Measurements from ENCODE around the gene RPL7A.
"Not testable (repeated sequence)": the region's sequence is repeated elsewhere in the genome, so short reads cannot be mapped to it uniquely, and the experiment has no call there.

Gene RPL7A

DNA sequence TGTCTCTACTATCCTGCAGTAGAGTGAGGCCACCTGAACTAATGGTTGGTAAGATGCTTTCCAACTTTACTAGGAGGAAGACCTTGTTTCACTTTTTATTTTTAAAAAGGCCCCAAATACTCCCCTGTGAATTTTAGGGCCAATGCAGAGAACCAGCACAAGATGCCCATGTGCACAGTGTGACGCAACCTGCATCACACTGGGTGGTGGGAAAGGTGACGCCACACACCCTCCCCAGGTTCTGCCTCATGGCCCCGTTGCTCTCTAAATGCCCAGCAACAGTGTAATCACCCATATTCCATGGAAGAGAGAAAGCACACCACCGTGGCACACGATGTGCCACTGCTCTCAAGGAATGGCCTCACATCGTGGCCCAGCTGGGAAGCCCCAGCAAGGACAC, 21.4 kb downstream of the RPL7A start:
- peaks cover 19% of the 10 kb centered on the region for H3K36me3 ChIP-seq (ENCODE audit: insufficient read depth, low read length)
- H3K4me3 ChIP-seq (ENCODE audit: low read depth, low read length) = no peak overlapping the region
- H3K4me1 ChIP-seq (ENCODE audit: control insufficient read depth, insufficient read depth, low read length, unreplicated experiment) = peaks cover 48% of the 10 kb centered on the region
- no peak overlapping the region for H2AFZ ChIP-seq (ENCODE audit: low read length, unreplicated experiment)
- H3K79me2 ChIP-seq (ENCODE audit: control insufficient read depth, insufficient read depth, low read length, unreplicated experiment) = peaks cover 96% of the 10 kb centered on the region
- H3K27ac ChIP-seq (ENCODE audit: low read depth, low read length) = no peak overlapping the region
- H3K27me3 ChIP-seq (ENCODE audit: insufficient read depth, low read length) = no peaks in the 10 kb centered on the region

GRCh38 chr9:133369933-133370332, 21.9 kb downstream of the RPL7A start:
- Histone ChIP-seq H3K36me3 (ENCODE audit: insufficient read depth, low read length) (peaks cover 15% of the 10 kb centered on the region), H3K79me2 (ENCODE audit: control insufficient read depth, insufficient read depth, low read length, unreplicated experiment) (peaks cover 98% of the 10 kb centered on the region), H3K4me3 (ENCODE audit: low read depth, low read length) (no peak overlapping the region), H3K27me3 (ENCODE audit: insufficient read depth, low read length) (no peaks in the 10 kb centered on the region), H3K27ac (ENCODE audit: low read depth, low read length) (no peak overlapping the region), H2AFZ (ENCODE audit: low read length, unreplicated experiment) (no peak overlapping the region), H3K4me1 (ENCODE audit: control insufficient read depth, insufficient read depth, low read length, unreplicated experiment) (peaks cover 48% of the 10 kb centered on the region)

DNA sequence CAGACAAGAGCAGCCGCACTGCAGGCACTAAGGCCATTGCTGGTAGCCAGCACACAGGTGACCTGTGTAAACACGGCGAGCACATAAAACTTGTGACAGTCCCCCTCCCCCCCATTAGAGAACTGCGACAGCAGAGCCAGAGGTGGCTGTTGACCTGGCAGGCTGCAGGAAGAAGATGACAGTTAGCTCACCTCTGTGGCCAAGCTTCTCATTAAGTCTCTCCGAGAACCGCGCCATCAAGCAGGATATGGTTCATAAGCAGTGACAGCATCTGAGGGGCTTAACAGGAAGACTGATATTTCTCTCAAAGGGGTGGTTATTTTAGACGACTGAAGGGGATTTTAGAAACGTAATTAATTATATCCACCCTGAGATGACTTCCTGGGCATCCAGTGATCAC, 22.7 kb downstream of the RPL7A start:
- Histone ChIP-seq H3K36me3 (ENCODE audit: insufficient read depth, low read length) (peaks cover 13% of the 10 kb centered on the region), H3K79me2 (ENCODE audit: control insufficient read depth, insufficient read depth, low read length, unreplicated experiment) (peaks cover 99% of the 10 kb centered on the region), H3K4me3 (ENCODE audit: low read depth, low read length) (no peak overlapping the region), H3K27me3 (ENCODE audit: insufficient read depth, low read length) (no peaks in the 10 kb centered on the region), H3K27ac (ENCODE audit: low read depth, low read length) (no peak overlapping the region), H3K4me1 (ENCODE audit: control insufficient read depth, insufficient read depth, low read length, unreplicated experiment) (peaks cover 48% of the 10 kb centered on the region), H2AFZ (ENCODE audit: low read length, unreplicated experiment) (no peak overlapping the region)

DNA sequence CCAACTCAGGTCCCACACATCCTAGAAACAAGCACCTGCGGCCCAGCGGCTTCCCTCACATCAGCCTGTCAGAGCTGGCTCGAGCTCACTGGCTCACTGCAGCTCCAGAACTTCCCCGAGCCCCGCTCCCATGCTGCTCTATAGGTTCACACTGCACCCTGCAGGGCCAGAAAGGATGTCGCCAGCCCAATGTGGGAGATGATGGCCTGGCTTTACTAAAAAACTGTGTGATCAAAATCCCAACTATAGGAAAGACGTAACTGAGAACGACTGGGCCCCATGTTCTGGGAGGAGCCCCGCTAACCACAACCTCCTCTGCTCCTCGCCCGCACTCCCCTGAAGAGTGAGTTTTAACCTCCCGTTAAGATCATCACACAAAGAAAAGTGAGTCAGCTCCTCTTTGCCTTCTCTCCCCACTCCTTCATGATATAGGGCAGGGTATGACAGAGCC, 23.3 kb downstream of the RPL7A start:
- Histone ChIP-seq H2AFZ (ENCODE audit: low read length, unreplicated experiment) (no peak overlapping the region), H3K27me3 (ENCODE audit: insufficient read depth, low read length) (no peaks in the 10 kb centered on the region), H3K79me2 (ENCODE audit: control insufficient read depth, insufficient read depth, low read length, unreplicated experiment) (peaks cover 95% of the 10 kb centered on the region), H3K36me3 (ENCODE audit: insufficient read depth, low read length) (peaks cover 9% of the 10 kb centered on the region), H3K4me3 (ENCODE audit: low read depth, low read length) (no peak overlapping the region), H3K27ac (ENCODE audit: low read depth, low read length) (no peak overlapping the region), H3K4me1 (ENCODE audit: control insufficient read depth, insufficient read depth, low read length, unreplicated experiment) (peaks cover 48% of the 10 kb centered on the region)

DNA sequence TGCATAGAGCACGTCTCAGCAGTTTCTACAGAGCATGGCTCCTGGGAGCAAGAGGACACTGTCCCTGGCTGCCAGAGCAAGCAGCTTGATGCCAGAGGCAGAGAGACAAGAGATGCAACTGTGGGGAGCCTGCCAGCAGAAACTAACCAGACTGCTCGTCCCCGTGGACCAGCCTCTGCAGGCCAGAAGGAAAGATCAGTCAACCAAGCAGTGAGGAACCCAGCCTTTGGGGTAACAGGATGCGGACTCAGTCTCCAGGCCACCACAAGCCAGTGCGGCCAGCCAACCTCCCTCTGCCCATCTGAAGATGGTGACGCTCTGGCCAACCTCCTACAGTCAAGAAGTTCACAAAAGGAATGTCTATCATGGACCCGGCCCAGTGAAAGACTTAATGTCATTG, 24.1 kb downstream of the RPL7A start:
- H3K79me2 ChIP-seq (ENCODE audit: control insufficient read depth, insufficient read depth, low read length, unreplicated experiment) = peaks cover 91% of the 10 kb centered on the region
- H3K27me3 ChIP-seq (ENCODE audit: insufficient read depth, low read length) = no peaks in the 10 kb centered on the region
- H2AFZ ChIP-seq (ENCODE audit: low read length, unreplicated experiment) = no peak overlapping the region
- H3K4me3 ChIP-seq (ENCODE audit: low read depth, low read length) = no peak overlapping the region
- H3K4me1 ChIP-seq (ENCODE audit: control insufficient read depth, insufficient read depth, low read length, unreplicated experiment) = peaks cover 48% of the 10 kb centered on the region
- H3K27ac ChIP-seq (ENCODE audit: low read depth, low read length) = no peak overlapping the region
- peaks cover under 1% of the 10 kb centered on the region for H3K36me3 ChIP-seq (ENCODE audit: insufficient read depth, low read length)

DNA sequence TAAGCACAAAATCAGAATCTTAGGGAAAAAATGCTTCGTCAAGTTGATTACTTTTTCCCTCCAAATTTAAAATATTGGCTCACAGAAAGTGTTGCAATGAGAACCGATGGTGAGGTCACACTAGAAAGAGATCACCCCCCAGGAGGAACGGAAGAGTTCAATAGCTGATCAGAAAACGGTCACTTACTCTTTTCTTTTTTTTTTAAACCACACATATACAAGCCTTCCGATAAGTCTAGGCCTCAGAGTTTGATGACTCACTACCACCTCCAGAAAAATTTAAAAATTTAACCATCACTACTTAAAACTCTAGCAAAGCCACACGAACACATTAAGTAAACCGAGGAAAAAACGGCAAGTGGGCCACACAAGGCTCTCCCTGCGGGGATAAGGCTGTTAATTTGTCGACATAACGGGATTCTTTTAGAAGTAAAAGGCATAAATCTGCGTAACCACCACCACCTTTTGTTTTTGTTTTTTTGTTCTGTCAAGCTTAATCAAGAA, 26.6 kb downstream of the RPL7A start:
- Histone ChIP-seq H3K27ac (ENCODE audit: low read depth, low read length) (peak overlapping the region; percentile 90), H3K36me3 (ENCODE audit: insufficient read depth, low read length) (no peaks in the 10 kb centered on the region; the same call in 1 of the 2 replicates), H3K27me3 (ENCODE audit: insufficient read depth, low read length) (no peaks in the 10 kb centered on the region), H3K4me3 (ENCODE audit: low read depth, low read length) (peak overlapping the region; percentile 85), H3K4me1 (ENCODE audit: control insufficient read depth, insufficient read depth, low read length, unreplicated experiment) (peaks cover 34% of the 10 kb centered on the region), H3K79me2 (ENCODE audit: control insufficient read depth, insufficient read depth, low read length, unreplicated experiment) (peaks cover 66% of the 10 kb centered on the region), H2AFZ (ENCODE audit: low read length, unreplicated experiment) (no peak overlapping the region)

DNA sequence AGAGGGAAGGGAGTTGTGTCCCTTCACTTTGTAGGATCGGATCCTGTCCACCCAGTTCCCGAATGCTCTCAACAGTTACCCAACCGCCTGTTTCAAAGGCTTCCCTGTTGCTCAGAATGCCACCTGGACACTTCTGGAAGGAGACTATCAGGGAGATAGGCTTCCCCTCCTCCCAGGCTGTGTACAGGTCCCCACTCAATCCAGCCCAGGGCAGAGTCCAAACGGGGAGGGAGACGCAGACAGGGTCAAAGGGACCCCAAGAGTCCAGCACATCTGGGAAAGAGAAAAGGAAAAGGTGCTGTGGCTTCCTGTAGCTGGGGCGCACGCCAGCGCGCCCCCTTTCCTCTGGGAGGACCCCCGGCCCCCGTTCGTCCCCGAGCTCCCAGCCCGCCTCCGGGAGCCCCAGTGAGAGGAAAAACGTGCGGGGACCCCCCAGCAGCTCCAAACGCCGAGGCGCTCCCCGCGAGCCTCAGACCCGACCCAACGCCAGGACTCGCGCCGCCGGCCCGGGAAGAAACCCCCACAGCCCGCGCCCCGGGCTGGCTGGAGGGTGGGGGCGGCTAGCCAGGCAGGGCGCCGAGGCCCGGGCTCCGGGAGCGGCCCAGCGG, 27.2 kb downstream of the RPL7A start:
- Histone ChIP-seq H3K4me3 (ENCODE audit: low read depth, low read length) (peak overlapping the region; percentile 85), H3K36me3 (ENCODE audit: insufficient read depth, low read length) (no peaks in the 10 kb centered on the region; the same call in 1 of the 2 replicates), H2AFZ (ENCODE audit: low read length, unreplicated experiment) (no peak overlapping the region), H3K27me3 (ENCODE audit: insufficient read depth, low read length) (no peaks in the 10 kb centered on the region), H3K27ac (ENCODE audit: low read depth, low read length) (peak overlapping the region; percentile 90), H3K4me1 (ENCODE audit: control insufficient read depth, insufficient read depth, low read length, unreplicated experiment) (peaks cover 28% of the 10 kb centered on the region), H3K79me2 (ENCODE audit: control insufficient read depth, insufficient read depth, low read length, unreplicated experiment) (peaks cover 61% of the 10 kb centered on the region)

- Histone ChIP-seq H3K4me1 (ENCODE audit: control insufficient read depth, insufficient read depth, low read length, unreplicated experiment) (peaks cover 24% of the 10 kb centered on the region), H3K27me3 (ENCODE audit: insufficient read depth, low read length) (no peaks in the 10 kb centered on the region), H3K4me3 (ENCODE audit: low read depth, low read length) (peak within 1 kb of the TSS; percentile 85), H3K79me2 (ENCODE audit: control insufficient read depth, insufficient read depth, low read length, unreplicated experiment) (peaks cover 53% of the 10 kb centered on the region), H3K36me3 (ENCODE audit: insufficient read depth, low read length) (no peaks in the 10 kb centered on the region), H2AFZ (ENCODE audit: low read length, unreplicated experiment) (peak within 1 kb of the TSS; percentile 92), H3K27ac (ENCODE audit: low read depth, low read length) (peak within 1 kb of the TSS; percentile 90)
Measured at GRCh38 chr9:133375724-133376654, 28.0 kb downstream of the RPL7A start, which contains the start of the genes STKLD1 and SURF4. STKLD1 (plus strand) TSS chr9:133376366; CDS start chr9:133376474, 108 bp downstream. SURF4 (minus strand) TSS chr9:133376060; CDS start chr9:133375969, 91 bp downstream.

- not testable (repeated sequence) for H2AFZ ChIP-seq (ENCODE audit: low read length, unreplicated experiment); H3K4me3 ChIP-seq (ENCODE audit: low read depth, low read length); H3K27me3 ChIP-seq (ENCODE audit: insufficient read depth, low read length); H3K36me3 ChIP-seq (ENCODE audit: insufficient read depth, low read length); H3K27ac ChIP-seq (ENCODE audit: low read depth, low read length)
- Histone ChIP-seq H3K79me2 (ENCODE audit: control insufficient read depth, insufficient read depth, low read length, unreplicated experiment) (peaks cover 40% of the 10 kb centered on the region), H3K4me1 (ENCODE audit: control insufficient read depth, insufficient read depth, low read length, unreplicated experiment) (peaks cover 13% of the 10 kb centered on the region)
Measured at GRCh38 chr9:133377280-133377679, 29.3 kb downstream of the RPL7A start.

GRCh38 chr9:133377721-133378216, 29.8 kb downstream of the RPL7A start:
- no peak overlapping the region for H3K4me3 ChIP-seq (ENCODE audit: low read depth, low read length)
- H2AFZ ChIP-seq (ENCODE audit: low read length, unreplicated experiment) = no peak overlapping the region
- H3K79me2 ChIP-seq (ENCODE audit: control insufficient read depth, insufficient read depth, low read length, unreplicated experiment) = peaks cover 35% of the 10 kb centered on the region
- H3K27ac ChIP-seq (ENCODE audit: low read depth, low read length) = no peak overlapping the region
- peaks cover 8% of the 10 kb centered on the region for H3K4me1 ChIP-seq (ENCODE audit: control insufficient read depth, insufficient read depth, low read length, unreplicated experiment)
- H3K36me3 ChIP-seq (ENCODE audit: insufficient read depth, low read length) = no peaks in the 10 kb centered on the region
- H3K27me3 ChIP-seq (ENCODE audit: insufficient read depth, low read length) = no peaks in the 10 kb centered on the region

Measured in ACC112 (cell line).